K562 (cell line): ENCODE results near the gene PRICKLE2. TPM values are rescaled to one million over a fixed set of nuclear protein-coding genes. Genes with fewer than 3 reads are reported as not detected.
A peak's percentile ranks its signal among the peaks of the same experiment; 100 is the strongest.

Experiments
- ATAC-seq: fragments of 200-7000 bp; cut with Tn5 transposase; 3 replicates; pipeline ENCODE4 v1.9.1; 2020; ENCODE audit warnings: moderate library complexity
- BruUV-seq: library from RNA; stranded (reverse); fragments of 400-500 nt; replicated peaks from 2 replicates; lab custom pipeline; 2021; lab: Mats Ljungman, UMichigan
- CTCF ChIA-PET: fragments of 300-600 bp; formaldehyde crosslinking; extraction: SDS; loops from one replicate; lab custom pipeline; 2021; ENCODE audit warnings: low intra/inter-chr PET ratio; lab: Yijun Ruan, JAX
- POLR2A ChIA-PET: fragments of 300-600, 350-650 bp; sonication (Branson Sonifier 250); formaldehyde crosslinking; extraction: SDS; loops from one replicate; lab custom pipeline; 2021; ENCODE audit warnings: antibody characterized with exemption, inconsistent platforms; lab: Yijun Ruan, JAX
- DNase-seq, 4 experiments: peaks; one replicate each; pipeline versions ENCODE4 v3.0.0 to v3.0.0-alpha.2; 2011 to 2018; ENCODE audit warnings: low spot score in 3 of 4, mixed read lengths in 3 of 4; ENCODE audit errors: extremely low read depth in 1 of 4
- FAIRE-seq: peaks from 2 replicates; lab custom pipeline; 2011; peaks lifted over from hg19 to GRCh38; lab: Jason Lieb, UNC
- H2AFZ ChIP-seq: 2 replicates; pipeline ENCODE4 v1.6.0; 2011; ENCODE audit warnings: low read depth, low read length, control low read depth, inconsistent platforms
- H3K27ac ChIP-seq: fragments of 200-600 bp; 3 replicates; pipeline ENCODE4 v1.8.0; 2011; ENCODE audit warnings: low read depth, mild to moderate bottlenecking, control low read depth, inconsistent platforms, low read length, moderate library complexity, mixed read lengths; ENCODE audit errors: extremely low read depth
- H3K27me3 ChIP-seq, 2 experiments: fragments of 300-600 bp in 1 of 2; 2 replicates in 1 of 2; 3 replicates in 1 of 2; pipeline versions ENCODE4 v1.6.0 to v1.8.0; 2011; ENCODE audit warnings: inconsistent platforms in 2 of 2, low read length in 2 of 2, mild to moderate bottlenecking in 1 of 2, mixed read lengths in 1 of 2, moderate library complexity in 1 of 2; ENCODE audit not compliant: control insufficient read depth in 2 of 2, insufficient read depth in 2 of 2
- H3K36me3 ChIP-seq: fragments of 300-600 bp; 3 replicates; pipeline ENCODE4 v1.8.0; 2011; ENCODE audit warnings: mild to moderate bottlenecking, low read length, inconsistent platforms; ENCODE audit not compliant: control insufficient read depth, insufficient read depth
- H3K4me1 ChIP-seq, 2 experiments: fragments of 200-600 bp in 1 of 2; replicated peaks in 1 of 2; 2 replicates in 1 of 2; 3 replicates in 1 of 2; pipeline versions ENCODE4 v1.5.1 to v1.8.0; 2011; ENCODE audit warnings: inconsistent platforms in 2 of 2, low read length in 2 of 2, mild to moderate bottlenecking in 1 of 2, mixed read lengths in 1 of 2, moderate library complexity in 1 of 2; ENCODE audit not compliant: control insufficient read depth in 2 of 2, insufficient read depth in 2 of 2
- H3K4me2 ChIP-seq: 2 replicates; pipeline ENCODE4 v1.6.1; 2011; ENCODE audit warnings: low read length, control low read depth, inconsistent platforms, mixed read lengths; ENCODE audit not compliant: insufficient read depth
- H3K4me3 ChIP-seq: fragments of 200-600 bp; sonication (generic), shearing (Covaris generic); 2 replicates; pipeline ENCODE4 v1.5.1; 2016; ENCODE audit warnings: control low read depth, inconsistent platforms
- H3K79me2 ChIP-seq: fragments of 200-600 bp; 3 replicates; pipeline ENCODE4 v1.8.0; 2011; ENCODE audit warnings: low read length, inconsistent platforms; ENCODE audit not compliant: control insufficient read depth, insufficient read depth
- H3K9ac ChIP-seq, 2 experiments: 2 replicates each; pipeline versions ENCODE4 v1.6.0 to v1.6.1; 2011; ENCODE audit warnings: low read depth in 2 of 2, low read length in 2 of 2, control low read depth in 1 of 2, inconsistent platforms in 1 of 2, mild to moderate bottlenecking in 1 of 2, mixed read lengths in 1 of 2; ENCODE audit not compliant: insufficient read depth in 1 of 2
- H3K9me1 ChIP-seq: one replicate; pipeline ENCODE4 v1.6.0; 2011; ENCODE audit warnings: inconsistent platforms, mild to moderate bottlenecking, low read length, moderate library complexity; ENCODE audit not compliant: control insufficient read depth, insufficient read depth
- H3K9me3 ChIP-seq: replicated peaks from 2 replicates; pipeline ENCODE4 v1.5.1; 2011; ENCODE audit warnings: low read depth, low read length, inconsistent platforms; ENCODE audit not compliant: control insufficient read depth, insufficient read depth
- H4K20me1 ChIP-seq: replicated peaks from 2 replicates; pipeline ENCODE4 v1.6.1; 2011; ENCODE audit warnings: low read length, inconsistent platforms, mixed read lengths; ENCODE audit not compliant: control insufficient read depth, insufficient read depth
- KAT2B ChIP-seq: IDR thresholded peaks from one replicate; pipeline ENCODE4 v1.6.1; 2012; ENCODE audit warnings: low read depth, mild to moderate bottlenecking, control low read depth, inconsistent platforms, low read length, moderate library complexity
- ZNF354B ChIP-seq: fragments of 250-450 bp; sonication (Bioruptor Pico); IDR thresholded peaks from 2 replicates; pipeline ENCODE4 v1.4.0; 2020
- WGBS: fragments of 100-300 bp; shearing (Covaris generic); methylation state at CpG from one replicate; pipeline ENCODE4 v1.1.6; 2016; ENCODE audit warnings: low coverage, mixed read lengths; ENCODE audit not compliant: insufficient coverage; ENCODE audit errors: missing lambda C conversion rate; 5-methylcytosine and 5-hydroxymethylcytosine counted together
- in situ Hi-C: fragments of 300-500 bp; cut with MboI; formaldehyde crosslinking; loops from 4 replicates; pipeline ENCODE4 v1.15.0; 2018; ENCODE audit warnings: inconsistent platforms, mixed read lengths
- intact Hi-C: fragments of 100-400 bp; cut with micrococcal nuclease; formaldehyde crosslinking; loops from 2 replicates; pipeline ENCODE4 v1.14.2; 2022
- polyA plus RNA-seq, 8 experiments: library from polyadenylated mRNA; depleted of rRNA in 4 of 8; stranded (reverse) in 5 of 8; unstranded in 3 of 8; fragments of >200 nt; fragmentation: Nextera tagmentation in 2 of 8; fragmentation: Illumina TruSeq in 1 of 8; extraction: Ambion mirVana in 2 of 8; extraction: Trizol in 1 of 8; gene quantifications; 2 replicates each; pipeline versions ENCODE4 v1.2.1 to v1.2.3, GENCODE V29; 2011 to 2014; ENCODE audit warnings: inconsistent platforms in 1 of 8, missing spikeins in 1 of 8
- total RNA-seq, 7 experiments: library from RNA; depleted of rRNA in 6 of 7; stranded (reverse); fragments of >200 nt in 6 of 7; fragmentation: Illumina TruSeq in 2 of 7; extraction: Trizol in 2 of 7; gene quantifications; 2 replicates each; pipeline versions ENCODE4 v1.2.1 to v1.2.3, GENCODE V29; 2011 to 2021; ENCODE audit warnings: low replicate concordance in 1 of 7
- TF ChIP-seq, protein P1 (sequence below): sonication (generic); formaldehyde crosslinking; IDR thresholded peaks from 2 replicates; pipeline ENCODE4 v1.5.0; 2020; ENCODE audit warnings: missing genetic modification reagents
- TF ChIP-seq, protein P2 (sequence below), 2 experiments: fragments of 450-650 bp in 1 of 2; IDR thresholded peaks; 2 replicates each; pipeline ENCODE4 v1.6.1; 2011 to 2017; ENCODE audit warnings: low read depth in 2 of 2, antibody characterized with exemption in 1 of 2, borderline replicate concordance in 1 of 2, low read length in 1 of 2, mild to moderate bottlenecking in 1 of 2, mixed read lengths in 1 of 2; ENCODE audit not compliant: control insufficient read depth in 1 of 2
- TF ChIP-seq, protein P3 (sequence below), 3 experiments: fragments of 200-800 bp in 1 of 3; fragments of 250-450 bp in 1 of 3; fragments of 450-650 bp in 1 of 3; sonication (Bioruptor Pico) in 1 of 3; sonication (Bioruptor generic) in 1 of 3; formaldehyde crosslinking in 1 of 3; IDR thresholded peaks; 2 replicates each; pipeline versions ENCODE4 v1.6.1 to v1.8.0; 2016 to 2022; ENCODE audit warnings: mild to moderate bottlenecking in 2 of 3, missing genetic modification characterization in 2 of 3, missing compliant biosample characterization in 1 of 3, moderate library complexity in 1 of 3

The PRICKLE2 gene
- total and polyA plus RNA-seq, 9 of the 15 experiments (the other 6 are each of a cell fraction or from before 2014, with no cell fraction given): 0.07 to 0.09 TPM; not detected in 7

DNA sequence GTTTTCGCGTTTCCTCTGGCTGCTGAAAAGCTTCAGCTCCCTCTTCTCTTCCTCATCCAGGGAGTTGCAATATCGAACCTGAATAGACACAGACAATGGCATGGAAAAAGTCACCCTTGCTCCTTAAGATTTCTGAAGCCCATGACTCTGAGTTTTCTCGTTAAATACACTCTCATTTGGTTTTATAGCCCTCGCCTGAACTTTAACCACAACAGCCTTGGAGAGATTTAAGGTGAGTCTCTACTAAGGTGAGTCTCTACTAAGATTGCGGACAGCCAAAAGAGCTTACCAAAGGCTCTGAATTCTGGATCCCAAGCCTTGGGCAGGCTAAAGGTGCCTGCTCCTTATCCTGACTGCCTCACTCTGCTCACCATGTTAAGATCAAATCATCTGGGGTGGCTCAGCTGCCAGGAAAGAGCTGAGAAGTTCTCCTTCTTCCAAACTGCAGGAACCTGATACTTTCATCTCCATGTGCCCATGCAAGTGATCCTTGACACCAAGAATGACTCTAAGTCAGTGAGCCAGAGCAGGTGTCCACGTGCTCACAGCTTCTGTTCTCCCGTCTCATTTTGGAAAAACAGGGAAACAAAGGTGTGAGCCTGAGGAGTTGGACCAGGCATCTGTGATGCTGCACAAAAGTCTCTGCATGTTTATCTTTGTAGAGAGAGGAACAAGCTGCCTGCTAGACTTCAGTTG lies 65.1 kb downstream of the PRICKLE2 start:
- no peaks in the 10 kb centered on the region for H3K36me3 ChIP-seq
- H3K27ac ChIP-seq: no peak overlapping the region
- no peaks in the 10 kb centered on the region for H3K9me3 ChIP-seq
- WGBS: 0% methylated on average over 5 of the region's 8 CpGs
- no peaks in the 10 kb centered on the region; a peak in 1 of 5 replicates for H3K27me3 ChIP-seq
- H3K9ac ChIP-seq: no peak overlapping the region
- ChIA-PET CTCF (no interaction called here), POLR2A (no interaction called here)
- no peaks in the 10 kb centered on the region for H3K9me1 ChIP-seq
- BruUV-seq: no TSS peak
- H3K4me1 ChIP-seq: no peaks in the 10 kb centered on the region
- no peak overlapping the region for H3K4me3 ChIP-seq
- H2AFZ ChIP-seq: no peak overlapping the region
- H4K20me1 ChIP-seq: no peaks in the 10 kb centered on the region
- no peak for FAIRE-seq
- in situ Hi-C loops (no loop called here), intact Hi-C loops (no loop called here)
- no peaks in the 10 kb centered on the region for H3K79me2 ChIP-seq
- no peak overlapping the region for H3K4me2 ChIP-seq
- DNase-seq: no peak
- TF ChIP-seq KAT2B (no peak), ZNF354B (CRISPR knock-in tag) (no peak)
- TF ChIP-seq, protein P1, sequence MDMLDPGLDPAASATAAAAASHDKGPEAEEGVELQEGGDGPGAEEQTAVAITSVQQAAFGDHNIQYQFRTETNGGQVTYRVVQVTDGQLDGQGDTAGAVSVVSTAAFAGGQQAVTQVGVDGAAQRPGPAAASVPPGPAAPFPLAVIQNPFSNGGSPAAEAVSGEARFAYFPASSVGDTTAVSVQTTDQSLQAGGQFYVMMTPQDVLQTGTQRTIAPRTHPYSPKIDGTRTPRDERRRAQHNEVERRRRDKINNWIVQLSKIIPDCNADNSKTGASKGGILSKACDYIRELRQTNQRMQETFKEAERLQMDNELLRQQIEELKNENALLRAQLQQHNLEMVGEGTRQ (CRISPR knock-in tag): no peak
- TF ChIP-seq, all 486 proteins: peak for 0
- no peak for ATAC-seq

DNA sequence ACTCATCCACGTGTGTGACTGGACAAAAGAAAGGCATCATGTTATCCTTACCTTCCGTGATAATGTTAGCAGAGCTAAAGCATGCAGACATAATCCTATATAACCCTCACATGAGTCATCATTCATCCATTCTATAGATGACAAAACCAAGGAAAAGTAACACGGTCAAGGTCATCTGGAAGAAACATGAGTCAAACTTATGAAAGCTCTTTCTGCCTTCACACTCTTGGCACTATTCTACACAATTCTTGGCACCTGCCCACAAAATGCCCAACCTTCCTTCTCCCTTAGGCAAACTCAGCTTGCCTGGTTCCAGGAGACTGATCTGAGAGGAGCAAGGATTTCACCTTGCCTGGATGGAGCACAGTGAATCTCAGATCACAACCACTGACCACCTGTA lies 66.9 kb downstream of the PRICKLE2 start:
- H3K4me1 ChIP-seq: no peaks in the 10 kb centered on the region
- BruUV-seq: no TSS peak
- TF ChIP-seq, protein P2, sequence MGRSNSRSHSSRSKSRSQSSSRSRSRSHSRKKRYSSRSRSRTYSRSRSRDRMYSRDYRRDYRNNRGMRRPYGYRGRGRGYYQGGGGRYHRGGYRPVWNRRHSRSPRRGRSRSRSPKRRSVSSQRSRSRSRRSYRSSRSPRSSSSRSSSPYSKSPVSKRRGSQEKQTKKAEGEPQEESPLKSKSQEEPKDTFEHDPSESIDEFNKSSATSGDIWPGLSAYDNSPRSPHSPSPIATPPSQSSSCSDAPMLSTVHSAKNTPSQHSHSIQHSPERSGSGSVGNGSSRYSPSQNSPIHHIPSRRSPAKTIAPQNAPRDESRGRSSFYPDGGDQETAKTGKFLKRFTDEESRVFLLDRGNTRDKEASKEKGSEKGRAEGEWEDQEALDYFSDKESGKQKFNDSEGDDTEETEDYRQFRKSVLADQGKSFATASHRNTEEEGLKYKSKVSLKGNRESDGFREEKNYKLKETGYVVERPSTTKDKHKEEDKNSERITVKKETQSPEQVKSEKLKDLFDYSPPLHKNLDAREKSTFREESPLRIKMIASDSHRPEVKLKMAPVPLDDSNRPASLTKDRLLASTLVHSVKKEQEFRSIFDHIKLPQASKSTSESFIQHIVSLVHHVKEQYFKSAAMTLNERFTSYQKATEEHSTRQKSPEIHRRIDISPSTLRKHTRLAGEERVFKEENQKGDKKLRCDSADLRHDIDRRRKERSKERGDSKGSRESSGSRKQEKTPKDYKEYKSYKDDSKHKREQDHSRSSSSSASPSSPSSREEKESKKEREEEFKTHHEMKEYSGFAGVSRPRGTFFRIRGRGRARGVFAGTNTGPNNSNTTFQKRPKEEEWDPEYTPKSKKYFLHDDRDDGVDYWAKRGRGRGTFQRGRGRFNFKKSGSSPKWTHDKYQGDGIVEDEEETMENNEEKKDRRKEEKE (IDR thresholded peaks at IDR 0.05; ENCODE audit: borderline replicate concordance in 1 of 2, control insufficient read depth in 1 of 2, low read depth in 2 of 2, low read length in 1 of 2): no peak
- TF ChIP-seq, protein P3, sequence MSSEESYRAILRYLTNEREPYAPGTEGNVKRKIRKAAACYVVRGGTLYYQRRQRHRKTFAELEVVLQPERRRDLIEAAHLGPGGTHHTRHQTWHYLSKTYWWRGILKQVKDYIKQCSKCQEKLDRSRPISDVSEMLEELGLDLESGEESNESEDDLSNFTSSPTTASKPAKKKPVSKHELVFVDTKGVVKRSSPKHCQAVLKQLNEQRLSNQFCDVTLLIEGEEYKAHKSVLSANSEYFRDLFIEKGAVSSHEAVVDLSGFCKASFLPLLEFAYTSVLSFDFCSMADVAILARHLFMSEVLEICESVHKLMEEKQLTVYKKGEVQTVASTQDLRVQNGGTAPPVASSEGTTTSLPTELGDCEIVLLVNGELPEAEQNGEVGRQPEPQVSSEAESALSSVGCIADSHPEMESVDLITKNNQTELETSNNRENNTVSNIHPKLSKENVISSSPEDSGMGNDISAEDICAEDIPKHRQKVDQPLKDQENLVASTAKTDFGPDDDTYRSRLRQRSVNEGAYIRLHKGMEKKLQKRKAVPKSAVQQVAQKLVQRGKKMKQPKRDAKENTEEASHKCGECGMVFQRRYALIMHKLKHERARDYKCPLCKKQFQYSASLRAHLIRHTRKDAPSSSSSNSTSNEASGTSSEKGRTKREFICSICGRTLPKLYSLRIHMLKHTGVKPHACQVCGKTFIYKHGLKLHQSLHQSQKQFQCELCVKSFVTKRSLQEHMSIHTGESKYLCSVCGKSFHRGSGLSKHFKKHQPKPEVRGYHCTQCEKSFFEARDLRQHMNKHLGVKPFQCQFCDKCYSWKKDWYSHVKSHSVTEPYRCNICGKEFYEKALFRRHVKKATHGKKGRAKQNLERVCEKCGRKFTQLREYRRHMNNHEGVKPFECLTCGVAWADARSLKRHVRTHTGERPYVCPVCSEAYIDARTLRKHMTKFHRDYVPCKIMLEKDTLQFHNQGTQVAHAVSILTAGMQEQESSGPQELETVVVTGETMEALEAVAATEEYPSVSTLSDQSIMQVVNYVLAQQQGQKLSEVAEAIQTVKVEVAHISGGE (CRISPR knock-in tag; IDR thresholded peaks at IDR 0.05): peak in 1 of 3 experiments; percentile 46; a peak in 1 of 6 replicates
- FAIRE-seq (no peak), ATAC-seq (no peak), DNase-seq (no peak)
- no peak overlapping the region for H3K4me2 ChIP-seq
- H3K9me1 ChIP-seq: no peaks in the 10 kb centered on the region
- intact Hi-C loops: no loop called here
- H3K27me3 ChIP-seq: no peaks in the 10 kb centered on the region; a peak in 1 of 5 replicates
- no peaks in the 10 kb centered on the region for H3K79me2 ChIP-seq
- no peak overlapping the region for H3K9ac ChIP-seq
- H3K27ac ChIP-seq: no peak overlapping the region
- in situ Hi-C loops: no loop called here
- ChIA-PET POLR2A (no interaction called here), CTCF (no interaction called here)
- H3K36me3 ChIP-seq: no peaks in the 10 kb centered on the region
- no peak overlapping the region for H2AFZ ChIP-seq
- no peaks in the 10 kb centered on the region for H4K20me1 ChIP-seq
- H3K9me3 ChIP-seq: no peaks in the 10 kb centered on the region
- WGBS: 0% methylated on average over 3 of the region's 3 CpGs
- no peak overlapping the region for H3K4me3 ChIP-seq
